ENCODE measurements around the gene EEF2K. TPM values are rescaled to one million over a fixed set of nuclear protein-coding genes. Genes with fewer than 3 reads are reported as not detected.
"Not testable (repeated sequence)": the region's sequence is repeated elsewhere in the genome, so short reads cannot be mapped to it uniquely, and the experiment has no call there.

The EEF2K gene
- total RNA-seq, 4 donors from 2014 or later, result 22.2 to 223 (median 50.1) TPM

GRCh38 chr16:22195695-22196558, 10.2 kb upstream of the EEF2K start:
- in situ Hi-C loops (cut with MboI; ENCODE audit: low pct_ligation_motif_present in 1 of 4, low pct_unique_long_range_greater_than_20kb in 1 of 4, low sequenced_read_pairs in 3 of 4), result loop anchor here in 1 of 4 donors (5.0 kb wide), 1 partner anchor 101 kb away; the partner anchor contains the start of gene POLR3E
- H3K4me1 ChIP-seq, result peaks cover 7 to 46% (median 13%) of the 10 kb centered on the region in 4 donors
- TF ChIP-seq CTCF (IDR thresholded peaks at IDR 0.05), result peak; percentile 84 to 99 (median 94)
- TF ChIP-seq POLR2A (IDR thresholded peaks at IDR 0.05), result peak; percentile 43
- TF ChIP-seq EP300 (IDR thresholded peaks at IDR 0.05; ENCODE audit: low read depth), result no peak
- peak; percentile 31 to 63 (median 33) for TF ChIP-seq POLR2AphosphoS5 (IDR thresholded peaks at IDR 0.05)
- H3K27me3 ChIP-seq, result no peaks in the 10 kb centered on the region
- no peaks in the 10 kb centered on the region for H3K9me3 ChIP-seq
- WGBS, 2 donors (ENCODE audit: low coverage in 1 of 2), result 1 to 6% methylated on average over 18 to 39 of the region's 39 CpGs
- peak overlapping the region; percentile 72 to 85 (median 80) for H3K27ac ChIP-seq
- peak overlapping the region; percentile 30 to 62 (median 34) for H3K4me3 ChIP-seq
- H3K36me3 ChIP-seq, result no peaks in the 10 kb centered on the region
- intact Hi-C loops (cut with DNase I; ENCODE audit: low total_unique reads), result no loop called here
- DNase-seq, result peak; percentile 94

- intact Hi-C loops (cut with DNase I; ENCODE audit: low total_unique reads); H3K27me3 ChIP-seq; H3K9me3 ChIP-seq; DNase-seq; H3K36me3 ChIP-seq: not testable (repeated sequence)
- H3K4me3 ChIP-seq, result peak overlapping the region in 3 of 4 donors; percentile 31 to 62 (median 38)
- in situ Hi-C loops (cut with MboI; ENCODE audit: low pct_ligation_motif_present in 1 of 4, low pct_unique_long_range_greater_than_20kb in 1 of 4, low sequenced_read_pairs in 3 of 4), result loop anchor here in 1 of 4 donors (5.0 kb wide), 1 partner anchor 101 kb away; the partner anchor contains the start of gene POLR3E
- WGBS, 2 donors (ENCODE audit: low coverage in 1 of 2), result 17 to 30% methylated on average over 15 to 20 of the region's 20 CpGs
- peak overlapping the region in 2 of 4 donors; percentile 26 to 79 for H3K27ac ChIP-seq
- H3K4me1 ChIP-seq, result peaks cover 7 to 48% (median 12%) of the 10 kb centered on the region in 4 donors
Observed at GRCh38 chr16:22196559-22197168, 9.4 kb upstream of the EEF2K start.

- Histone ChIP-seq H3K4me1 (peaks cover 3 to 32% (median 4%) of the 10 kb centered on the region in 4 donors), H3K4me3 (no peak overlapping the region), H3K27ac (peak overlapping the region; percentile 62 to 85 (median 75)), H3K27me3 (no peaks in the 10 kb centered on the region), H3K9me3 (no peaks in the 10 kb centered on the region), H3K36me3 (no peaks in the 10 kb centered on the region)
- TF ChIP-seq EP300 (IDR thresholded peaks at IDR 0.05; ENCODE audit: low read depth) (no peak), CTCF (IDR thresholded peaks at IDR 0.05) (no peak), POLR2AphosphoS5 (IDR thresholded peaks at IDR 0.05) (no peak), POLR2A (IDR thresholded peaks at IDR 0.05) (no peak)
- no peak for DNase-seq
- in situ Hi-C loops (cut with MboI; ENCODE audit: low pct_ligation_motif_present in 1 of 4, low pct_unique_long_range_greater_than_20kb in 1 of 4, low sequenced_read_pairs in 3 of 4) (loop anchor here in 1 of 4 donors (5.0 kb wide), 1 partner anchor 99 kb away; the partner anchor contains the start of gene POLR3E), intact Hi-C loops (cut with DNase I; ENCODE audit: low total_unique reads) (no loop called here)
- WGBS, 2 donors (ENCODE audit: low coverage in 1 of 2), result 50 to 82% methylated on average over 2 to 7 of the region's 7 CpGs
Observed at GRCh38 chr16:22198547-22199293, 7.4 kb upstream of the EEF2K start.

GRCh38 chr16:22202261-22202637, 3.8 kb upstream of the EEF2K start:
- Histone ChIP-seq H3K4me3 (no peak overlapping the region), H3K9me3 (no peaks in the 10 kb centered on the region), H3K27ac (no peak overlapping the region), H3K36me3 (no peaks in the 10 kb centered on the region), H3K27me3 (no peaks in the 10 kb centered on the region), H3K4me1 (peaks cover 5 to 25% (median 8%) of the 10 kb centered on the region in 4 donors)
- DNase-seq, result no peak
- intact Hi-C loops (cut with DNase I; ENCODE audit: low total_unique reads), result no loop called here
- TF ChIP-seq EP300 (IDR thresholded peaks at IDR 0.05; ENCODE audit: low read depth) (no peak), POLR2AphosphoS5 (IDR thresholded peaks at IDR 0.05) (no peak), POLR2A (IDR thresholded peaks at IDR 0.05) (no peak), CTCF (IDR thresholded peaks at IDR 0.05) (no peak)
- WGBS, 2 donors (ENCODE audit: low coverage in 1 of 2), result 80 to 93% methylated on average over 5 to 6 of the region's 6 CpGs
- in situ Hi-C loops (cut with MboI; ENCODE audit: low pct_ligation_motif_present in 1 of 4, low pct_unique_long_range_greater_than_20kb in 1 of 4, low sequenced_read_pairs in 3 of 4), result loop anchor here in 2 of 4 donors (5.0 to 10.0 kb wide), 2 partner anchors 93 to 95 kb away; partner anchors contain the start of gene POLR3E (in 2 of the 2)
